ENCODE results near the gene HMG20B. TPM values are rescaled to one million over a fixed set of nuclear protein-coding genes. Genes with fewer than 3 reads are reported as not detected.

The HMG20B gene
- total RNA-seq, 1 donor from 2014 or later: 92.8 TPM

- intact Hi-C loops (cut with DNase I): no loop called here
- no peak for TF ChIP-seq CTCF (IDR thresholded peaks at IDR 0.05)
- TF ChIP-seq POLR2AphosphoS5 (IDR thresholded peaks at IDR 0.05; ENCODE audit: insufficient read depth in 1 of 2, low read depth in 1 of 2): no peak
- TF ChIP-seq POLR2A (IDR thresholded peaks at IDR 0.05): no peak
- Histone ChIP-seq H3K27ac (no peak overlapping the region), H3K36me3 (no peaks in the 10 kb centered on the region), H3K9me3 (no peaks in the 10 kb centered on the region), H3K27me3 (no peaks in the 10 kb centered on the region), H3K4me1 (peaks cover 14% of the 10 kb centered on the region), H3K4me3 (no peak overlapping the region)
- DNase-seq (ENCODE audit: extremely low spot score in 2 of 2): no peak
Measured at GRCh38 chr19:3589949-3590348, 17.2 kb downstream of the HMG20B start.

- Histone ChIP-seq H3K27ac (no peak overlapping the region), H3K36me3 (no peaks in the 10 kb centered on the region), H3K9me3 (no peaks in the 10 kb centered on the region), H3K4me3 (no peak overlapping the region), H3K4me1 (peaks cover 8% of the 10 kb centered on the region), H3K27me3 (no peaks in the 10 kb centered on the region)
- TF ChIP-seq POLR2AphosphoS5 (IDR thresholded peaks at IDR 0.05; ENCODE audit: insufficient read depth in 1 of 2, low read depth in 1 of 2) (no peak), CTCF (IDR thresholded peaks at IDR 0.05) (no peak), POLR2A (IDR thresholded peaks at IDR 0.05) (no peak)
- intact Hi-C loops (cut with DNase I): no loop called here
- no peak for DNase-seq (ENCODE audit: extremely low spot score in 2 of 2)
Measured at GRCh38 chr19:3590991-3591659, 18.4 kb downstream of the HMG20B start.

GRCh38 chr19:3591876-3592613 is 19.3 kb downstream of the HMG20B start:
- no peak overlapping the region for H3K27ac ChIP-seq
- no peaks in the 10 kb centered on the region for H3K9me3 ChIP-seq
- H3K4me1 ChIP-seq: no peaks in the 10 kb centered on the region
- H3K27me3 ChIP-seq: no peaks in the 10 kb centered on the region
- no peak overlapping the region for H3K4me3 ChIP-seq
- TF ChIP-seq CTCF (IDR thresholded peaks at IDR 0.05) (no peak), POLR2AphosphoS5 (IDR thresholded peaks at IDR 0.05; ENCODE audit: insufficient read depth in 1 of 2, low read depth in 1 of 2) (no peak), POLR2A (IDR thresholded peaks at IDR 0.05) (no peak)
- intact Hi-C loops (cut with DNase I): no loop called here
- DNase-seq (ENCODE audit: extremely low spot score in 2 of 2): no peak
- H3K36me3 ChIP-seq: no peaks in the 10 kb centered on the region

- Histone ChIP-seq H3K27ac (no peak overlapping the region), H3K4me1 (no peaks in the 10 kb centered on the region), H3K27me3 (no peaks in the 10 kb centered on the region), H3K36me3 (no peaks in the 10 kb centered on the region), H3K4me3 (no peak overlapping the region), H3K9me3 (no peaks in the 10 kb centered on the region)
- DNase-seq (ENCODE audit: extremely low spot score in 2 of 2): no peak
- intact Hi-C loops (cut with DNase I): no loop called here
- TF ChIP-seq CTCF (IDR thresholded peaks at IDR 0.05): no peak
- TF ChIP-seq POLR2A (IDR thresholded peaks at IDR 0.05): no peak
- TF ChIP-seq POLR2AphosphoS5 (IDR thresholded peaks at IDR 0.05; ENCODE audit: insufficient read depth in 1 of 2, low read depth in 1 of 2): no peak
Measured at GRCh38 chr19:3593156-3593555, 20.4 kb downstream of the HMG20B start.

GRCh38 chr19:3595521-3596061 is 22.8 kb downstream of the HMG20B start:
- H3K9me3 ChIP-seq: no peaks in the 10 kb centered on the region
- H3K27me3 ChIP-seq: no peaks in the 10 kb centered on the region
- DNase-seq (ENCODE audit: extremely low spot score in 2 of 2): no peak
- no peak overlapping the region for H3K27ac ChIP-seq
- H3K4me3 ChIP-seq: no peak overlapping the region
- H3K36me3 ChIP-seq: no peaks in the 10 kb centered on the region
- intact Hi-C loops (cut with DNase I): no loop called here
- TF ChIP-seq POLR2AphosphoS5 (IDR thresholded peaks at IDR 0.05; ENCODE audit: insufficient read depth in 1 of 2, low read depth in 1 of 2): no peak
- no peak for TF ChIP-seq CTCF (IDR thresholded peaks at IDR 0.05)
- no peak for TF ChIP-seq POLR2A (IDR thresholded peaks at IDR 0.05)
- no peaks in the 10 kb centered on the region for H3K4me1 ChIP-seq

All from vagina (tissue), 2 donors.